Panc1 (cell line): ENCODE results near the gene ANO1.

ENCODE experiments used
- CTCF ChIP-seq: fragments of 450-650 bp; IDR thresholded peaks from 2 replicates; pipeline ENCODE4 v1.5.1; 2017; ENCODE audit warnings: mild to moderate bottlenecking
- POLR2AphosphoS5 ChIP-seq: IDR thresholded peaks from 2 replicates; pipeline ENCODE4 v1.6.1; 2012; ENCODE audit warnings: mild to moderate bottlenecking, low read depth, low read length, moderate library complexity
- REST ChIP-seq, 2 experiments: IDR thresholded peaks; 2 replicates each; pipeline ENCODE4 v1.6.1; 2011 to 2012; ENCODE audit warnings: low read depth in 2 of 2, control low read depth in 1 of 2, low read length in 1 of 2, mild to moderate bottlenecking in 1 of 2, moderate library complexity in 1 of 2; ENCODE audit not compliant: insufficient read depth in 1 of 2
- TCF7L2 ChIP-seq: IDR thresholded peaks from 2 replicates; pipeline ENCODE4 v1.6.1; 2011; ENCODE audit warnings: mild to moderate bottlenecking, low read depth, low read length, inconsistent platforms

GRCh38 chr11:70192666-70193410 lies 114.7 kb downstream of the ANO1 start:
- no peak for TF ChIP-seq CTCF
- no peak for TF ChIP-seq REST (IDR thresholded peaks at IDR 0.05; ENCODE audit: insufficient read depth in 1 of 2, low read depth in 2 of 2, low read length in 1 of 2)
- TF ChIP-seq TCF7L2 = no peak
- no peak for TF ChIP-seq POLR2AphosphoS5
